SK-N-DZ (cell line): Measurements from ENCODE around the gene LMAN1L.

ENCODE experiments used
- DNase-seq: peaks from one replicate; pipeline ENCODE4 v3.0.0-alpha.2; 2015; ENCODE audit warnings: low spot score
- small RNA-seq, 2 experiments: library from RNA; depleted of rRNA; stranded (forward); fragments of <200 nt; gene quantifications; one replicate each; pipeline ENCODE3, GENCODE V24; 2014

The LMAN1L gene

DNA sequence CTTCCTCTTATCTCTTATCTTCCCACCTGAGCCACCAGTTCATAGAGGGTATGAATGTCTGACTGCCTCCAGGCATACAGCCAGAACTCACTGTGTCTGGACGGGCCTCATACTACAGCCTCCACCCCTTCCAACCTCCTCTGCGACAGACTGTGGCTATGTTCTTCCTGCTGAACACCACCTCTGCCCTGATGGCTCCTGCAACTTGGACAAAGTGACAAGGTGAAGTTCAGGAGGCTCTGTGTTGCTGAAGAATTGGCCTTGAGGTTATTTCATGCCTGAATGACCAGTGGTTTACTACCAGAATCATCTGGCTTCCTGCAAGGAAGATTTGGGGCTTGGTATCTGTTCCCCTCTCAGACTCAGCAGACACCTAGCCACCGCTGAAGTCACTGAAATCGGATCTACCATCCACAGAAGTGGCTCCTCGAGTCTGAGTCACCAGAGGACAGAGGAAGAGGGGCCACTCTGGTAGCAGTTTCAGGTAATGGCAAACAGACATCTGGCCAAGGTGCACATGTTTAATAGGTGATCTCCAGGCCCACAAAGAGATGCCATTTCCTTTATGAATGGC, 44.5 kb downstream of the LMAN1L start:
- no peak for DNase-seq

DNA sequence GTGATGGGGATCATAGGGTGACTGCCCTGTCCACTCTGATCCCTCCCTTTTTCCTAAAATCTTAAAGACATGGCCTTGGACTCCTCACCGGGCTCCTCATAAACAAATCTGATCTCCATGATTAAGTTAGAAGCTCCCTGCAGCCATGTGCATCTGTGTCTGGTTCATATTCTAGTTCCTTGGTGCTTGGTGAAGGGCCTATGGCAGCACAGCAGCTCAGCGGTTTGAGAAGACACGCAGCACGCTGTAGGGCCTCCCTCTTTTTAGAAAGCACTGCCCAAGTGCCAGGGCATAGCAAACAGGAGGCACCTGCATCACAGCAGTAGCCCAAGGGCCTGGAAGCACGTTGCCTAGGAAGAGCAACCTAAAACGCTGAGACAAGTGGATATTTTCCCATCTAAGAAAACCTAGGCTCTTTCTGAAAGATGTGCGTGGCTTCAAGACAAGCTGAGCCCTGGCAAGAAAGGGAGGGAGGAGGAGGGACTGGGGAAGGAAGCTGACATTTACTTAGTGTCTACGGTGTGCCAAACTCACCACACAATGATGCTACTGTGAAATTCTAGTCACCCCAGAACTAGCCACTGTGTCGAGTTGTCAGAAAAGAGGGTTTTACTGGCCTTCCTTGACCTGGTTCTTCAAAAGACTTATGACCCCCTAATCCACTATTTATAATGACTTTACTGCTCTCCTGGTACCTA, 45.2 kb downstream of the LMAN1L start:
- DNase-seq = peak; percentile 63

DNA sequence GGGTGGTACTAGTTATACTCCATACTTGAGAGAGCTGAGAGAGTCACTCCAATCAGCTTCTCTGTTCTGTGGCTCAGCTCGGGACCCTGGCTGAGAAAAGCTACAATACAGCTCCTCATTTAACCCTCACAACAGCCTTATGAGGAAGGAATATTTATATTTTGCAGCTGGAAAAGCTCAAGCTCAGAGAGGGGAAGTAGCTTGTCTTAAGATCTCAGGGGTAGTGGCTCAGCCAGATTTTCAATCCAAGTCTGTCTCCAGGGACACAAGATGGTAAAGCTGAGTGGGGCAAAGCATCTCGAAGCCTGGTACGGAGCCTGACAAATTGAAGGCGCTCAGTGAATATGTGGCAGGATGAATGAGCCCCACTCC, 45.7 kb downstream of the LMAN1L start:
- no peak for DNase-seq

DNA sequence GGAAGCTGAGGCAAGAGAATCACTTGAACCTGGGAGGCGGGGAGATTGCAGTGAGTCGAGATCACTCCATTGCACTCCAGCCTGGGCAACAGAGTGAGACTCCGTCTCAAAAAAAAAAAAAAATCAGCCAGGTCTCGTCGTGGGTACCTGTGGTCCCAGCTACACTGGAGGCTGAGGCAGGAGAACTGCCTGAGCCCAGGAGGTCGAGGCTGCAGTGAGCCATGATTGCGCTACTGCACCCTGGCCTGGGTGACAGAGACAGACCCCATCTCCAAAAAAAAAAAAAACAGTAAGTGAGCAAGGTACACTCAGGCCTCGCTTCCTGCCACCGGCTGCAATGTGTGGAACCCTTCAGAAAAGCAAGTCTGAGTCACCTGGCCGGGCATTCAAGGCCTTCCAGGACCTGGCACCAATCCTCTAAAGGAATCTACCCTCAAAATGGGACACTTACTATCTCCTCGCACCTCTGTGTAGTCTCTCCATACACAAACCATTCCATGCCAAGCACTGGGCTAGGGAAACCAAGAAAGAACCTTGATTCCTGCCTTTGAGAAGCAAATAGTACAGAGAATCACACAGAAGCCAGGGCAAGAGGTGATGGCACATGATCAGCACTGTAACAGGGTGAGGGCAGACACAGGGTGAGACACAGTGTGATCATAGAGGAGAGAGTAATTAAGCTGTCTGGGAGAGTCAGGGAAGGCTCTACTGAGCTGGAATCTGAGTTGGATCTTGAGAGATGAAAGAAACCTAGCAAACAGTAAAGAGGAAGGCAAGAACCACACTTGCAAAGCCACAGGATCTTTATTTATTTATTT, 50.8 kb downstream of the LMAN1L start:
- DNase-seq = no peak

DNA sequence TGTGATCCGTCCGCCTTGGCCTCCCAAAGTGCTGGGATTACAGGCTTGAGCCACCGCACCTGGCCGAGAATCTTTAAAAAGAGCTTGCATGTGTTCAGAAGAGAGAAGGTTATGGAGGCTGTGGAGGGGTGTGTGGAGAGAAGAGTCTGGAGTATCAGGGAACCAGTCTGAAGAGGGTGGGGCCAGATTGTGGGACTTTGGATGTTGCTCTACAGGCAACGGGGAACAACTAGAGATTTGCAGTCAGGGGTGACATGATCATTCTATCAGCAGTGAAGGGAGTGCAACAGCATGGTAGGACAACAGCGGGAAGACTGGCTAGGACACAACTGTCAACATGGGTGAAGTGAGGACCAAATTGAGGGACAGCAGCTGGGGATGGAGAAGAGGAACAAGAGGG, 51.7 kb downstream of the LMAN1L start:
- no peak for DNase-seq

DNA sequence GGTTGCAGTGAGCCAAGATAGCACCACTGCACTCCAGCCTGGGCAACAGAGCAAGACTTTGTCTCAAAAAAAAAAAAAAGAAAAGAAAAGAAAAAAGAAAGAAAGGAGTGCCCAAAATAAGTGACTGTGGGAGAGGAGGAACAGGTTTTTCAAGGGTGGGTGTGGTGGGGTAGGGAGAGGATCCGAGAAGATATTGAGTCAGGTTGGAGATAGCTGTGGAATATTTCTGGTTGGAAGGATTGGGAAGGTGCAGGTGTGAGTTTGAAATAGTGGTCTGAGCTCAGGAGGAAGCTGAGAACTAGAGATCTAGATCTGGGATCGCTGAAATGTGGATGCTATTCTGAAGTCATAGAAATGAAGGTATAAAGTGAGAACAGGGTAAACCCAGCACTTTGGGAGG, 52.7 kb downstream of the LMAN1L start:
- no peak for DNase-seq

DNA sequence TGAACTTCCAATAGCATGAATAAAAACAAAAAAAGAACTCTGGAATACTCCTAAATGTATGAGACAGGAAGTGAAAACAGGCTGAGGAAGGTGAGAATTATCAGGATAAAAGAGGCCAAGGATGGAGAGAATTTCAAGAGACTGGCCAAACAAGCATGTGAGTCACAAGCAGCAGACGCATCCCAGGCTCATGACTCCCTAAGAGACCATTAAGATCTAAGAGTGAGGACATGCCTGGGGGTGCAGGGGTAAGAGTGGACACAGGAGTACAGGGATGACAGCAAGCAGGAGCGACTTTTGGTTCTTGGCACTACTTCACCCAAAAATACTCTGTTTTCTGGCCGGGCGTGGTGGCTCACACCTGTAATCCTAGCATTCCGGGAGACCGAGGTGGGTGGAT, 53.5 kb downstream of the LMAN1L start:
- no peak for DNase-seq

DNA sequence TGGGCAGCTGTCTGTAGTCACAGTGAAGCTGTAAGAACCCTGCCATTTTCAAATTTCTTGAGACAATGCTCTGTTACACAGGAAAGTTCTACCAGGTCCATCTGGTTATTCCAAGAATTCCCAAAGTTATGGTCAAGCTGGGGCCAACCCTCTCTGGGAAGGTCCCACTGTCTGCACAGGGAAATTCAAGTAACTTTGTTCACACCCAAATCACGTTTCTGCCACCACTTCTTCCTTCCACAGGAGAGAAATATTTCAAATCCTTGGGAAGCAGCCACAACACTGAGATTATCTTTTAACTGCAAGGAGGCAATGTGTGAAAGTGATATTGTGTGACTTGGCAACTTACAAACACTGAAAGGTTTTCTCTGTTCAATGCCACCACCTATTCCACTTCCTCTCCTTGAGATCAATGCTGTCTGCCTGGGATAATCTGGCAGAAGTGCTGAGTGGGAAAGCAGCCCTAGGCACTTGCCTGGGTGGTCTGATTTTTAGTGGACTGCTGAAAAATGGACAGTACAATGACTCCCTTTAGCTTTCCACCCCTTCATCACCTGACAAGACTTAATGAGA, 54.9 kb downstream of the LMAN1L start:
- DNase-seq = no peak

DNA sequence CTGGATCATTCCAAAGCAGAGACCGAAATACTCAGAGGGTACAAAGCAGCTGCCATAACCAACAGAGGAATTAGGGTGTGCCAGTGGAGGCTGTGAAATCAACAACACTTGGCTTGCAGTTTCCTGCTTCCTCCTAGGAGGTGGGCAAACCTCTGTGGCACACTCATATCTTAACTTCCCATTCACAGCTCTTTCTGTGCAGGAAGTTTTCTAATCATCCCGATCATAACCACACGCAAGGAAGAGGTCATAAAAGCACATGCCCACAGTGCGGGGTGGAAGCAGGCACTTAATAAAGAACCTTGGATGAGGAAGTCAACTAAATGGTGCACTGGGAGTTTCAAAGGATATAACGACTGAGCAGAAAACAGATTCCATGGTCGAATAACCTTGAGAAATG, 55.4 kb downstream of the LMAN1L start:
- DNase-seq = no peak

DNA sequence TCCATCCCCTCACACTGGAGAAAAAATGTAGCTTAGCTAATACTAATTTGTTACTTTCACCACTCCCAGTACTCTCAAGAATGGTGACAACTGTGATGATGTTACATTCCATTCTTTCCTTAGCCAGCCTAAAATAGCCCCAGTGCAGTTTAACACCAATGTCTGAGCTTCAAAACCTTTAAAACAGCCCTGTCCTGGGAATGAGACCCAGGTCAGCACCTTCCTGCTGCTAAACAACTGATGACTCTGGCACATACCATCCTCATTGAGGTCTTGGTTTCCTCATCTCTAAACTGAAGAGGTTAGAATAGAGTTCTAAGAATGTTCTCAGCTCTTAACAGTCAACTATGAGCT, 56.7 kb downstream of the LMAN1L start:
- DNase-seq = no peak

DNA sequence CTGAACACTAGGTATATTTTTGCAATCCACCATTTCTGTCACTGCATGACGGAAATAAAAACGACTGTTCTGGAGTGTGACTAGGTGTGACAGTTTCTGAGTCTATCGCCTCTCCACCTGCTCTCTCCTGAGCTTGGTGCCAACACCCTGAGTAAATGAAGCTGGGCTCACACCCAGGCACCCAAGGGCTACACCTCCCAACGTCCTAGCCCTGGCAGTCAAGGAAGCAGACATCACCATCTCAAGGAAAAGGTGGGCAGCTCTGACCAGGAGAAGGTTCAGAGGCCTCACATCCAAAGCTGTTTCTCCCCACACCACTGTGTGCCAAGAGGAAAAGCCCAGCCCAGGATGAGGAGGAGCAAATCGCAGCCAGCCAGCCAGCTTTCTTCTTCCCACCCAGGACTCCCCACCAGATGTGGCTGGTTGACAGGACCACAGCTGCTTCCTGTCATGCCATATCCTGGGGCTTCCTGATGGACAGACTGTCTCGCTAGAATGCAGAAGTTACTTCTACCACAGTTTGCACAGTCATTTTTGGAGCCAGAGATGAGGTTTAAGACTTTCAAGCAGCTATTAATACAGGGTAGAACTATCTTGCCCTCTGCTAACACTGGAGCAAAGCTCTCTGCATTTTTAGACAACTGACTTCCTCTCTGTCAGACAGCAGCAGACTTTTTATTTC, 57.2 kb downstream of the LMAN1L start:
- no peak for DNase-seq

DNA sequence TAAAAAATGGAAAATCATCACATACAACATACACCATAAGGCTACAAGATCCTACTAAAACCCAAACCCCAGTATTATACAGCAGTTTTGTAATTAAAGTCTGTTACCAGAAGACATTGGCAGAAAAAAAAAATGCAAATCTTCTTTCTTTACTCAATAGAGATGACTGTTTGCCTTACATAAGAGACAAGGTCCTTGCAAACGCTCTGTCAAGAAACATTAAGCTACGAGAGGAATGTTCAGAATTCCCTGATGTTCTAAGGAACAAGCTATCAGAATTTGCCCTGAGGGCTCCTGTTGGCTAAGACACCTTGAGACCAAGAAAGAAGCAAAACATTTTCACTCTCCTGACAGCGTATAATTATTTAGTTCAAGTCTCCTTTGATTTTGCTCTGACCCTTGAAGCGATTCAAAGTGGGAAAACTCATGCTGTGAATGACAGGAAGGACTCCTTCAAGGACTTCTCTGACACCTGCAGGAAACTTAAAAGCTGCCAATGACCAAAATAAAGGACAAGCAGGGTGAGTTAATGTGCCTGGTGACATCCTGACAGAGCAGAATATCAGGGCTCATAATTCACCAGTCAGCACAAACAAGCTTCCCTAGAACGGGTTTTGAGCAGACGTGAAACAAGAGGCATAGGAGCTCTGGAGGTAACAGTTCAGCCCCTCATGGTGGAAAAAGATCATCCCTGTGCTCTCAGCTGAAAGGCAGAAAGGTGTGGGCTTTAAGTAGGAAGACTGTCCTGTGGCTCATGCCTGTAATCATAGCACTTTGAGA, 58.0 kb downstream of the LMAN1L start:
- no peak for DNase-seq

DNA sequence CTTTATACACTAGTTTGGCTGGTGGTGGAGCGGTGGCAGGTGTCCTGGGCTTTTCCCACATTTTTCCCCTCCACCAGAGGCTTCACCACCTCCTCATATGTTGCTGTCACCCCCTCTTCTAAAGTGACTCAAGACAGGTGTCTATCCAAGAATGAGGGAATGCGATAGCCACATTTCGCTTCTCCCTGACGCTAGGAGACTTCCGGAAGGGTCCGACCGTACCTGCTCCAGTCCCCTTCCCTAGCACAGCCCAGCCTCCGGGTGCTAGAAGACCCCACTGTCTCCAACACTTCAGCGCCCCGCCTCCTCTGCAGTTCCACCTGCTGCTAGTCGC, 60.0 kb downstream of the LMAN1L start:
- no peak for DNase-seq

DNA sequence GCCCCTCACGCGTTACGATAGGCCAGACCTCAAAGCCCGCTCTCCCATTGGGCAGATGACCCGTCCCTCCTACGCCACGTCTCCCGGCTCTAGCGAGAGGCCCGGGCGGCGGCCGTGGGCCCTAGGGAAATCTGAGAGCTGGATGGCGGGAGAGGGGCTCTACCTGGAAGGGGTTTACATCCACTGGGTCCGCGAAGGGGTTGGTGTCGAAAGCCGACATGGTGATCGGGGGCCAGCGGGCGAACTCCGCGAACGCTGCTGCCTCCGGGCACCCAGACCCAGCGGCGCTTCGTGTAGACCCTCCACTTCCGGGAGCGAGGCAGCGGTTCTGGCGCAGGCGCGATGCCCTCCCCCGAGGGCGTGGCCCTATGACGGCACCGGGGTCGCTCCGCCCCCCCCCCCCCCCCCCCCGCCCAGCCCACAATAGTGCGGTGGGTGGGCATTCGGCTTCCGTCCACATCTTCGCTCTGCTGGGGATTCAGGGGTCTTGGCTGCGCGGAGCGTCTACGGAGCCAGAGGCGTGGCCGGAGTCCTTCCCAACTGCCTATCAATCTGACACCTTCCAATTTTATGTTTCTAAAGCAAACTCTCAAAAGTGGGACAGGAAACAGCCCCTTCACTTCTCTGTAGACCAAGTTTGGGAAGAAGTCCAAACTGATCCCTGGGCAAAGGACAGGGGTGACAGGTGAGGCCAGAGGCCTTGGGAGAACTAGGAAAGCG, 60.6 kb downstream of the LMAN1L start, which contains the start of gene SCAMP2:
Gene SCAMP2 (minus strand): TSS at position 330 of the 720 bp plus-strand sequence. CDS start 110 bp downstream, at position 220.
- peak; percentile 97 for DNase-seq

DNA sequence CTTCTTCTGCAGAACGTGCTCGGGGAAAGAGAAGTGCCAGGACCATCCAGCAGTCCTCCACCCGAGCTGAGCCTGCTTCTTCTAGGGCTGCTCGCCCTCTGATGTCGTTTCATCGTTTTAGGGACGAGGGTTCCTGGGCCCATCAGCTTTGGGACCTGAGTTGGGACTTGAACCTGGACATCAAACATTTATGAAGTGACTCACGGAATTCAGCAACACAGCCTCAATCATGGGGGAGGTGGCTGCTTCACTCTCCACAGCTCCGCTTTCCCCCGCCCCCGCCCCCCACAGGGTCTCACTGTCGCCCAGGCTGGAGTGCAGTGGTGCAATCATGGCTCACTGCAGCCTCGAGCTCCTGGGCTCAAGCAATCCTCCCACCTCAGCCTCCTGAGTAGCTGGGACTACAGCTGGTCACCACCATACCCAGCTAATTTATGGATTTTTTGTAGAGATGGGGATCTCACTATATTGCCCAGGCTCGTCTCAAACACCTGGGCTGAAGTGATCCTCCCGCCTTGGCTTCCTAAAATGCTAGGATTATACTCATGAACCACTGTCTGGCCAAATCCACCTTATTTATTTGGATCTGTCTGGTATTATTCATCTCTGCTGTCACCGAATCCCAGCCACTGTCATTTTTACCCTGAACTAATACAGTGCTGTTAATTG, 61.3 kb downstream of the LMAN1L start:
- DNase-seq = peak; percentile 41

Small RNAs within 50 kb of the gene (small RNA-seq; reads per million reads assigned to genes)
- gene CPLX3 = 0 reads per million in 2 experiments
- gene MIR4513 = 0 reads per million in 2 experiments
- gene MIR6882 = 0.05 to 0.09 reads per million in 2 experiments
